HG03025 (cell line): Measurements from ENCODE around the gene DAO.

Experiments
- ATAC-seq: cut with Tn5 transposase; IDR thresholded peaks from one replicate; pipeline ENCODE4 v1.9.1; 2021; ENCODE audit warnings: mild to moderate bottlenecking, moderate library complexity; ENCODE audit not compliant: unreplicated experiment, low FRiP score

Gene DAO

GRCh38 chr12:108915632-108916133, 35.8 kb downstream of the DAO start:
- ATAC-seq: no peak

- ATAC-seq: no peak
Observed at GRCh38 chr12:108916336-108916735, 36.4 kb downstream of the DAO start.

- no peak for ATAC-seq
Observed at GRCh38 chr12:108918206-108918605, 38.3 kb downstream of the DAO start.

- no peak for ATAC-seq
Observed at GRCh38 chr12:108918960-108919642, 39.2 kb downstream of the DAO start.

GRCh38 chr12:108921946-108922345, 42.1 kb downstream of the DAO start:
- ATAC-seq: no peak

GRCh38 chr12:108922918-108923317, 43.0 kb downstream of the DAO start:
- no peak for ATAC-seq

GRCh38 chr12:108928695-108929094, 48.8 kb downstream of the DAO start:
- ATAC-seq: no peak

- no peak for ATAC-seq
Observed at GRCh38 chr12:108930155-108930554, 50.3 kb downstream of the DAO start.

- no peak for ATAC-seq
Observed at GRCh38 chr12:108930756-108931155, 50.9 kb downstream of the DAO start.

GRCh38 chr12:108933949-108934348, 54.1 kb downstream of the DAO start:
- ATAC-seq: no peak

- ATAC-seq: no peak
Observed at GRCh38 chr12:108935159-108935763, 55.4 kb downstream of the DAO start.

GRCh38 chr12:108938247-108938924, 58.5 kb downstream of the DAO start:
- ATAC-seq: no peak

GRCh38 chr12:108939594-108939993, 59.7 kb downstream of the DAO start:
- ATAC-seq: no peak

- no peak for ATAC-seq
Observed at GRCh38 chr12:108940138-108940537, 60.2 kb downstream of the DAO start.

- no peak for ATAC-seq
Observed at GRCh38 chr12:108947097-108947496, 67.2 kb downstream of the DAO start.

GRCh38 chr12:108948367-108948766, 68.5 kb downstream of the DAO start:
- no peak for ATAC-seq

- ATAC-seq: no peak
Observed at GRCh38 chr12:108949976-108950375, 70.1 kb downstream of the DAO start.
